GM21360 (cell line): ENCODE measurements around the gene SUSD6.
"Not testable (repeated sequence)": the region's sequence is repeated elsewhere in the genome, so short reads cannot be mapped to it uniquely, and the experiment has no call there.

Source experiments
- ATAC-seq: cut with Tn5 transposase; IDR thresholded peaks from one replicate; pipeline ENCODE4 v1.9.1; 2021; ENCODE audit warnings: mild to moderate bottlenecking, moderate library complexity; ENCODE audit not compliant: unreplicated experiment

SUSD6 gene

DNA sequence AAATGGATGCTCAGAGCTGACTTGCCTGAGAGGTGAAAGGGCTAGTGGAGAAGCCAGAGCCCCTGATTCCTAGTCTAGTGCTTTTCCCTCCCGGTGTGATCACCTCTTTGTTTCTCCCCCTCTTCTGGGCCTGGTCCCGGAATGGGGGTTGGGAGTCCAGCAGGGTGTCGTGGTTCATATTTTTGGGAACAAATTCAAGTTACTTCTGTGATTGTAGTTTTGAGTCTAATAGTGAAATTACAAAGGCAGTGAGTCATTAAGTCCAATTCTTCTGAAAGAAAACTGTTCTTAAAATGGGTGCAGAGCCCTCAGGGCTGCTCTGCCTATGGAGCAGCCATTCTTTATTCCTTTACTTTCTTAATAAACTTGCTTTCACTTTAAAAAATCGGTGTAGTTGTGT, 7.6 kb downstream of the SUSD6 start:
- no peak for ATAC-seq

DNA sequence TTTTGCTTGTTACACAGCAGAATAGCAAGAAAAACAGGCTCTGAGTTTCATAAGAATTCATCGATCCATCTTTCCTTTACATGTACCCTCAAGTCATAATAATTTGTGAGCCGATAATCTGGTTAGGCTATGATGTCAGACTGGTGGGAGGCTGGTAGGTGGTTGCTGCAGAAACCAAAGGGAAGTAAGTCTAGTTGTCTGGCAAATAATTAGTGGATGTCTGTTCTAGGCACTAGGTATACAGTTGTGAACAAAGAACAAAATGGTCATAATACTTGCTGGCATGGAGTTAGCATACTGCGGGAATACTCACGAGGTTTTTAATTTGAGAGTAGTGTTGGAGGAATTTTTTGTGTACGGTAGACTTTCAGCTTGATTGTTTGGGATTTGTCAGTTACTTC, 8.8 kb downstream of the SUSD6 start:
- no peak for ATAC-seq

GRCh38 chr14:69620981-69621380, 9.6 kb downstream of the SUSD6 start:
- no peak for ATAC-seq

DNA sequence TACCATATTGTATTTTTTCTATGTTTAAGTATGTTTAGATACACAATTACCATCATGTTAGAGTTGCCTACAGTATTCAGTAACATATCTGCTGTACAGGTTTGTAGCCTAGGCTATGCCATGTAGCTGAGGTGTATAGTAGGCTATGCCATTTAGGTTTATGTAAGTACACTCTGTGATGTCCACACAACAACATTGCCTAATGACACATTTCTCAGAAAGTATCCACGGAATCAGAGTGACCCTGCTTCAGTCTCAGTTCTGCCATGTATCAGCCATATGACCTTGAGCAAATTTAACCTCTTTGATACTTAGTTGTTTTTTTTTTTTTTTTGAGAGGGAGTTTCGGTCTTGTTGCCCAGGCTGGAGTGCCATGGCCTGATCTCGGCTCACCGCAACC, 12.7 kb downstream of the SUSD6 start:
- no peak for ATAC-seq

DNA sequence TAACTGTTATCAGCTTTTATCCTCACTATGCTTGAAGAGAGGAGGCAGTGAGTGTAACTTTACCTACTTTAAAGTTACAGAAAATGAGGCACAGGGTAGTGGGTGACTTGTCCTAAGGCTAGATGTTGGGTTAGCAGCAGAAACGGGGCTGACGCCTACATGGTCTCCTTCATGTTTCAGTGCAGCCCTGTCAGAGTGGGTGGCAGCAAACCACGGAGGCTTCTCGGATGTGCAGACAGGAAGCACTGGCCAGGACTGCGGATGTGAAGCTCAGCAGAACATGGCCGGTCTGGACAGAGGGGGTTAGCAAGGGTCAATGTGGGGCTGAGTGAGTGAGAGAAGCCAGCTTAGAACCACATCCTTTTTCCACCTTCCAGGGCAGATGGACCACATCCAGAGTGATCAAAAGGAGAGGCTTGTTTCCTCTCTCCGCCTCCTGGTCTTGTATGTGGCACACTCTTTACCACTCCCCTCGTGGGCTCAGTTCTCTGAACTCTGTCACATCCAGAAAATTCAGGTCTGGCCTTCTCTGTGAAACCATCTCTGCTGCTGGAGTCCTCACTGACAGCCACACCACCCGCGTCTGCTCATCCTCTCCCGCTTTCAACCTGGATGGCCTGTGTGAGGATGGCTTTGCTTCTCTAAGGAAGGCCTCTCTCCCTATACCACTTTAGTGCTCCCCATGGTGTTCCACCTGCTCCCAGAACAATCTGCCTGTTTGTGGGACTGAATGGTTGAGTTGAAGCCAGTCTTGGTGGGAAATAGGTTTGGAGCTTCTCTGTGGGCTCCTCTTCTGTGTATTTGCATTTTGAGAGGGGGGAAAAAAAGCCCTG, 14.1 kb downstream of the SUSD6 start:
- ATAC-seq: peak; percentile 71

- ATAC-seq: no peak
Observed at GRCh38 chr14:69626132-69626500, 14.7 kb downstream of the SUSD6 start.

DNA sequence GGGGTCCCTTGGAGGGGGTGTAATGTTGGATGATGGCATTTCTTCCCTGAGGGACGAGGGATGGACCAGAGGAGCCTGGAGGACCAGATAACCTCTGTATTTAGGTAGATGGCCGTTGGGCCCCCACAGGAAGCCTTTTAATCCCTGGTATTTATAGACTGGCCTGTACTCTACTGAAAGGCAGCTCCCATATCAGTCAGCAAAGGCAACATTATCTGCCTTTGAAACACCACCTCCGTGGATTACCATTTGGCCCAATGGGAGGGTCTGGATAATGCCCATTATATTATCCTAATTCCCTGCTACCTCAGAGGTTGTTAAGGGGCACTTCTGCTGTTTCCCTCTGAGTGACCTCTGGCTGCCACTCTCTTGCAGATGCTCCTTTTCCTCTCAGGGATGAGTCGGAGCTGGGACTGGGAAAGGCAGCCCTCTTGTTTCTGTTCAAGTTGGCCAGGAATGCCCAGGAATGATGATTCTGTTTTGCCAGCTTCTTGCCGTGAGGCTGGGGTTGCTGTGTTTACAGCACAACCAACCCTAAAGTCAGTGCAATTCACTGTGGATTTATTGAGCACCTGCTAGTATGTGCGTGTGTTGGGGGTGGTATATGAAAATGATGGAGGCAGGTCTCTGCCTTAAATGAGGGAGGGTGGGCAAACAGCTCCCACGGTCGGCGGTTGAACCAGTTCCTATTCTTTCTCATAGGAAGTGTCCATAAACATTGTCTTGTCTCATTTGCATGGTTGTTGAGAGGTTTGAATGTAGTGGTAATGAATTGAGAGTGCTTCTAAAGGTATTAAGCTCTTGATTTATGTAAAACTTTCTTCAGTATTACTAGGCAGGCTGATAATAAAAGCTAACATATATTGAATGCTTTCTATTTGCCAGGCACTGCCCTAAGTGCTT, 18.1 kb downstream of the SUSD6 start:
- no peak for ATAC-seq

GRCh38 chr14:69630360-69630759, 19.0 kb downstream of the SUSD6 start:
- ATAC-seq: no peak

- ATAC-seq: no peak
Observed at GRCh38 chr14:69631509-69631908, 20.1 kb downstream of the SUSD6 start.

GRCh38 chr14:69632164-69632563, 20.8 kb downstream of the SUSD6 start:
- no peak for ATAC-seq

- no peak for ATAC-seq
Observed at GRCh38 chr14:69632593-69633151, 21.3 kb downstream of the SUSD6 start.

DNA sequence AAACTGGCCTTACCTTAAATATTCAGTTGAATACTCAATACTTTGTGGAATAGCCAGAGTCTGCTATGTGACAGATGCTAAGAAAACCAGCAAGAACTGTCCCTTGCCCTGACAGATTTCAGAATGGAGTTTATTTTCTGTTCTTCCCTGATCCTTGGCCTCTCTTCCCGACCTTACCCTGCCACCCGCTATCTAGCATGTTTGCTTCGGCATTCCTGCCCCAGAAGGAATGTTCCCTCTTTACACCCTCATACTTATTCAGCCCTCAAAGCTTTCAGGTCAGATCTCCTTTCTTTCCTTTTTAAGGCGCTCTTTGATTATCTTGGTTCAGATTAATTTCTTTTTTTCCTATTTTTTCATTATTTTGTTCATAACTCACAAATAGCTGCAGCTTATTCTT, 21.8 kb downstream of the SUSD6 start:
- no peak for ATAC-seq

GRCh38 chr14:69635981-69636639, 24.7 kb downstream of the SUSD6 start:
- ATAC-seq: no peak

GRCh38 chr14:69636718-69637480, 25.5 kb downstream of the SUSD6 start:
- no peak for ATAC-seq

- no peak for ATAC-seq
Observed at GRCh38 chr14:69637503-69638031, 26.2 kb downstream of the SUSD6 start.

GRCh38 chr14:69640931-69641330, 29.5 kb downstream of the SUSD6 start:
- ATAC-seq: no peak

GRCh38 chr14:69642212-69642793, 30.9 kb downstream of the SUSD6 start:
- not testable (repeated sequence) for ATAC-seq

- ATAC-seq: no peak
Observed at GRCh38 chr14:69643430-69644200, 32.2 kb downstream of the SUSD6 start.

DNA sequence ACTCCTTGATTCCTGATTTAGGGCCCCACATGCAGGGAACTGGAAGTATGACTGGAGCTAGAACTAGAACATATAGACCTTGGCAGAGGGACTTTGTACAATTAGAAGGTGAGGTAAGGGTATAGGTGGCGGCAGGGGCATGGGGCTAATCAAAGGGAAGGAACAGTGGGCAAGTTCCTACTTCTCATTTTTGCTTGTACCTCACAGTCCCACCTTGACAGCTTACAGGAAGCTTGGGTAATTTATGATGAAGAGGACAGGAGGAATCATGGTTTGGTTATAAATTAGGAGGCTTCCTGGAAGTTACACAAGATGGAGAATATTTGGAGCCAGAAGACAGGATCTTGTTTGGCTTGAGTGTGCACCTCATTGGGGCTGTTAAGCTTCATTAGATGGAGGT, 33.4 kb downstream of the SUSD6 start:
- no peak for ATAC-seq
